IgD-negative memory B cell (primary cell): ENCODE measurements around the gene SLC6A2. TPM values are rescaled to one million over a fixed set of nuclear protein-coding genes. Genes with fewer than 3 reads are reported as not detected.

ENCODE experiments used
- H3K27ac Mint-ChIP-seq, 3 donors: one replicate each; pipeline ENCODE4 v1.8.0; 2020 to 2022; ENCODE audit warnings: mild to moderate bottlenecking in 3 of 3, mixed read lengths in 3 of 3, moderate library complexity in 1 of 3
- H3K27me3 Mint-ChIP-seq: one replicate; pipeline ENCODE4 v1.8.0; 2021; ENCODE audit warnings: mixed read lengths
- H3K36me3 Mint-ChIP-seq: one replicate; pipeline ENCODE4 v1.8.0; 2020; ENCODE audit warnings: mild to moderate bottlenecking, mixed read lengths
- H3K4me1 Mint-ChIP-seq, 3 donors: one replicate each; pipeline ENCODE4 v1.8.0; 2020 to 2022; ENCODE audit warnings: mixed read lengths in 3 of 3, mild to moderate bottlenecking in 1 of 3
- H3K4me3 Mint-ChIP-seq, 4 donors: one replicate each; pipeline ENCODE4 v1.8.0; 2020 to 2022; ENCODE audit warnings: mild to moderate bottlenecking in 4 of 4, mixed read lengths in 4 of 4, moderate library complexity in 3 of 4
- H3K9me3 Mint-ChIP-seq, 3 donors: one replicate each; pipeline ENCODE4 v1.8.0; 2020 to 2021; ENCODE audit warnings: mixed read lengths in 3 of 3, mild to moderate bottlenecking in 1 of 3
- polyA plus RNA-seq: library from polyadenylated mRNA; unstranded; fragments of 300-500 nt; fragmentation: Illumina TruSeq; gene quantifications from one replicate; pipeline ENCODE4 v1.2.3, GENCODE V29; 2021

The SLC6A2 gene
- polyA plus RNA-seq, 1 donor from 2014 or later: not detected

- H3K9me3 Mint-ChIP-seq: peaks cover 2 to 9% (median 5%) of the 10 kb centered on the region in 3 donors
- peaks cover 9% of the 10 kb centered on the region for H3K27me3 Mint-ChIP-seq
- H3K27ac Mint-ChIP-seq: no peak overlapping the region
- H3K36me3 Mint-ChIP-seq: no peaks in the 10 kb centered on the region
- H3K4me1 Mint-ChIP-seq: no peaks in the 10 kb centered on the region
- no peak overlapping the region for H3K4me3 Mint-ChIP-seq
These were observed 5.0 kb downstream of the SLC6A2 start for GRCh38 chr16:55660828-55661227.

DNA sequence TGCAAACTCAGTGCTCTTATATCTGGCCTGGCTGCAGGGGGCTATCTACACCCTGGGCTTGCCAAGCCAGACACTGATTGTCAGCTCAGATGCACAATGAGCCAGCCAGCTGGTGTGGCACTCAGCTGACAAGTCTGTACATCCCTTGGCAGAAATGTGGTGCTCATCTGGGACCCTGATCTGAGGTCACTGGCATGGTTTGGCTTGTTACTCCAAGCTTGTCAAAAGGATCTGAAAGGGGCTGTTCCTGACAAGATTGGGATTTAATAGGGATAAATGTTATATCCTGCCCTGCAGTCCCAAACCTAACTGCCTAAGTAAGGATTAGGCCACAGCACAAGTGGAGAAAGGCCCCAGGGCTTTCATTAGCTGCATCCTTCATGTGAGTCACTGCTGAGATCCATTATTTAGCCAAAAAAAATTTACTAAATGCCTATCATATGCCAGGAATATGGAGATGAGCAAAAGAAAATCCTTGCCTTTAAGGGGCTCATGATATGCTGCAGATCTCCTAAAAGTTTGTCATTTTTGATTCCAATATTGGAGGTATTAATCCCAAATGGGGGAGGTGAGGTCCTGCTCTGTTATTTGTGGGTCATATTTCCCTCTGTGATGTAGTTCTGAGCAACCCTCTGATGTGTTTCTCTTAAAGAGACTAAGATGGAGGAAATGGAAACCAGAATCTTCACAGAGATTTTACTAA, 6.3 kb downstream of the SLC6A2 start:
- no peaks in the 10 kb centered on the region for H3K36me3 Mint-ChIP-seq
- H3K27me3 Mint-ChIP-seq: peaks cover 4% of the 10 kb centered on the region
- H3K4me3 Mint-ChIP-seq: no peak overlapping the region
- no peaks in the 10 kb centered on the region for H3K4me1 Mint-ChIP-seq
- H3K27ac Mint-ChIP-seq: no peak overlapping the region
- peaks cover 2 to 9% (median 5%) of the 10 kb centered on the region in 3 donors for H3K9me3 Mint-ChIP-seq

- Mint-ChIP-seq H3K27me3 (peaks cover 2% of the 10 kb centered on the region), H3K27ac (no peak overlapping the region), H3K4me3 (no peak overlapping the region), H3K36me3 (no peaks in the 10 kb centered on the region), H3K9me3 (peaks cover 2 to 9% (median 5%) of the 10 kb centered on the region in 3 donors), H3K4me1 (no peaks in the 10 kb centered on the region)
These were observed 6.8 kb downstream of the SLC6A2 start for GRCh38 chr16:55662644-55663031.

GRCh38 chr16:55663225-55663624, 7.4 kb downstream of the SLC6A2 start:
- peaks cover 2 to 9% (median 5%) of the 10 kb centered on the region in 3 donors for H3K9me3 Mint-ChIP-seq
- H3K27ac Mint-ChIP-seq: peak overlapping the region in 1 of 3 donors; percentile 25
- H3K4me3 Mint-ChIP-seq: no peak overlapping the region
- peaks cover 2% of the 10 kb centered on the region for H3K27me3 Mint-ChIP-seq
- no peaks in the 10 kb centered on the region for H3K36me3 Mint-ChIP-seq
- no peaks in the 10 kb centered on the region for H3K4me1 Mint-ChIP-seq

GRCh38 chr16:55663765-55664677, 8.2 kb downstream of the SLC6A2 start:
- Mint-ChIP-seq H3K36me3 (no peaks in the 10 kb centered on the region), H3K9me3 (peaks cover 2 to 9% (median 5%) of the 10 kb centered on the region in 3 donors), H3K4me1 (no peaks in the 10 kb centered on the region), H3K4me3 (no peak overlapping the region), H3K27ac (no peak overlapping the region), H3K27me3 (peaks cover 2% of the 10 kb centered on the region)

DNA sequence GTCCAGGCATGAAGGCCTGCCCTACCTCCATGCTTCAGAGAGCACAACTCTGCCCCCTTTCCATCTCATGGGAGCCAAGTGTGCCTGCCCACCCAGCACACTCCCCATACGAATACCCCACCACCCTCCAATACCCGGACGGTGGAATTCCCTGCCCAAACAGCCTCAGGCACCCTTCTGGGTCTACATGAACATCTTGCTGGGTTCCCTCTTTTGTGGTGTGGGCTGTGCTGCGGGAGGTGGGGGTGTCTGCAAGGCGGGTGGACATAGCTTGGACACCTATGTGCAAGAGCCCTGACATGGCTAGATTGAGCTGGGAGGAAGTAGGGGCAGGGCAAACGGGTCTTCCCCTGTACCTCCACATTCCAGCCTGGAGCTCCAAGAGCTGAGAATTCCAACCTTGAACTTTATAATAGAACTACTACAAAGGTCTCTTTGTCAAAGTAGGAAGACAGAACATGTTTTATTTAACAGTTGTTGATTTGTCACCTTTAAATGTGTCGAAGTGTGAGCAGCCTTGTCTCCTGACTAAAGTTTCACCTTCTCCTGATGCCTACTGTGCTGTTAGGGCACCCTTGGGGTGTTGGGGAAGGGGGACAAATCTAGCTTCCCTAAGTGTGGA, 9.1 kb downstream of the SLC6A2 start:
- H3K27me3 Mint-ChIP-seq: peaks cover 2% of the 10 kb centered on the region
- no peaks in the 10 kb centered on the region for H3K4me1 Mint-ChIP-seq
- H3K9me3 Mint-ChIP-seq: peaks cover 2 to 9% (median 5%) of the 10 kb centered on the region in 3 donors
- H3K36me3 Mint-ChIP-seq: no peaks in the 10 kb centered on the region
- H3K4me3 Mint-ChIP-seq: no peak overlapping the region
- no peak overlapping the region for H3K27ac Mint-ChIP-seq

- peaks cover 4% of the 10 kb centered on the region for H3K27me3 Mint-ChIP-seq
- H3K36me3 Mint-ChIP-seq: no peaks in the 10 kb centered on the region
- no peak overlapping the region for H3K4me3 Mint-ChIP-seq
- peaks cover 2 to 15% (median 5%) of the 10 kb centered on the region in 3 donors for H3K9me3 Mint-ChIP-seq
- no peaks in the 10 kb centered on the region for H3K4me1 Mint-ChIP-seq
- H3K27ac Mint-ChIP-seq: no peak overlapping the region
These were observed 9.7 kb downstream of the SLC6A2 start for GRCh38 chr16:55665511-55665910.

- peaks cover 2 to 16% (median 5%) of the 10 kb centered on the region in 3 donors for H3K9me3 Mint-ChIP-seq
- no peaks in the 10 kb centered on the region for H3K4me1 Mint-ChIP-seq
- H3K27ac Mint-ChIP-seq: no peak overlapping the region
- H3K27me3 Mint-ChIP-seq: peaks cover 4% of the 10 kb centered on the region
- no peak overlapping the region for H3K4me3 Mint-ChIP-seq
- H3K36me3 Mint-ChIP-seq: no peaks in the 10 kb centered on the region
These were observed 10.2 kb downstream of the SLC6A2 start for GRCh38 chr16:55666012-55666411.

- Mint-ChIP-seq H3K27ac (no peak overlapping the region), H3K36me3 (no peaks in the 10 kb centered on the region), H3K4me1 (no peaks in the 10 kb centered on the region), H3K4me3 (no peak overlapping the region), H3K9me3 (peaks cover 2 to 16% (median 5%) of the 10 kb centered on the region in 3 donors), H3K27me3 (peaks cover 4% of the 10 kb centered on the region)
These were observed 12.0 kb downstream of the SLC6A2 start for GRCh38 chr16:55667753-55668152.

DNA sequence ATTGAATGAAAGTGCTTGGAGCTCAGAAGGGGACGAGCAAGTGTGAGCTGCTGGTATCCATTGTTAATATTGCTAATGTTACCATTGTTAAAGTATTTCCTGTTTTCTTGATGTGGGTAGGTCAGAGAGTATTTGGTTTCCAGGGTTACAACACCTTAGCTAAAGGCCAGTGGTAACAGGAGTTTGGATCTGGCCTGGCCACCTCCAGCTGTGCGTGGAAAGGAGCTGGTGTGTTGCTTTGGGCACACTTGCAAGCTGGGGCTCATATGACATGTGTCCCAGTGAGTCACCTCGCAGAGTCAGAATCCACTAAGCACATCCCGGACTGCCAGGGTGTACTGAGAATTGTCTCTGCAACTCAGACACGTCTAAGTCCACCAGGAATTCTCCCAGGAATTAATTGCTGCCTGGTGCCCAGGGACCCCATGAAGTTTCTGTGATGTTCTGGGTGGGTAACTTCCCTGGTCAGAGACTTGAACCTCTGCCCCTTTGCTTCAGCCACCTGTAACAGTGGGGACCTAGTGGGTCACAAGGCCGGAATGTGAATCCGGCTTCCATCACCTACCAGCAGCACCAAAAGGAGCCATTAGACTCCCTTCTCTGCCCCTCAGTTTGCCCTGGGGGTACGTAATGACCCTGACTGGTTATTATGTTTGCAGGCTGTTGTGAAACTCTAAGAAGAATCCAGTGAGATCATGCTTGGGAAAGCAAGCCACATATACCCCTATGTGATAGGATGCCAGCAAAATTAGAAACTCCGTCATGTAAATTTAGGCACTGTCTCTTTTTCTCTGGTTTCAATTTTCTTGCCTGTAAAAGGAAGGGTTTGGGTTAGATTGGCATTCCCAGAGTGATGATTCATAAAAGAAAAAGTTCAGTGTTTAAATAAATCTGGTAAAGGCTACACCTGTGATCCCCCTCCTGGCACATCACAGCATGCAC, 12.8 kb downstream of the SLC6A2 start:
- H3K27me3 Mint-ChIP-seq: peaks cover 4% of the 10 kb centered on the region
- H3K9me3 Mint-ChIP-seq: peaks cover 0 to 9% (median under 1%) of the 10 kb centered on the region in 3 donors
- no peaks in the 10 kb centered on the region for H3K36me3 Mint-ChIP-seq
- no peak overlapping the region for H3K4me3 Mint-ChIP-seq
- H3K27ac Mint-ChIP-seq: no peak overlapping the region
- no peaks in the 10 kb centered on the region for H3K4me1 Mint-ChIP-seq

GRCh38 chr16:55671206-55671973, 15.6 kb downstream of the SLC6A2 start:
- Mint-ChIP-seq H3K4me3 (no peak overlapping the region), H3K4me1 (no peaks in the 10 kb centered on the region), H3K36me3 (no peaks in the 10 kb centered on the region), H3K9me3 (peaks cover 0 to 7% (median 0%) of the 10 kb centered on the region in 3 donors), H3K27ac (no peak overlapping the region), H3K27me3 (peaks cover 2% of the 10 kb centered on the region)

GRCh38 chr16:55671974-55672280, 16.1 kb downstream of the SLC6A2 start:
- Mint-ChIP-seq H3K4me3 (no peak overlapping the region), H3K36me3 (no peaks in the 10 kb centered on the region), H3K9me3 (peaks cover 0 to 7% (median 0%) of the 10 kb centered on the region in 3 donors), H3K27me3 (peaks cover 2% of the 10 kb centered on the region), H3K4me1 (no peaks in the 10 kb centered on the region), H3K27ac (no peak overlapping the region)

DNA sequence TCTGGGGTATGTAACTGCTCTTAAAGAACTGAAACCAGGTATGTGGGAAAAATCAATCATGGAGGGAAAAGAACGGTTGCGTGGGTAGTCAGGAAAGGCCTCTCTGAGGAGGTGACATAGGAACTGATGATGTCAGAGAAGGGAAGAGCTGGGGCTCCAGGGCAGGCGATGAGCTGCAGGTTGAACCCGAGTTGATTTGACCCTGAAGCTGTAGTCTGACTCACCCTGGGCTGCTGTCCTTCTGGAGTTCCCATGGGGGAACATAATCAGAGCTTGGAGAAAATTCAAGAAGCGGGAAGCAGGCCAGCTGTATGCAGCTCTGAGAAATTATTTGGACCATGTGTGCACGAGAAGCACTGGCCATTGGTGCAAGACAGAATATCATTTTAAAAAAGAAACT, 16.7 kb downstream of the SLC6A2 start:
- Mint-ChIP-seq H3K36me3 (no peaks in the 10 kb centered on the region), H3K9me3 (peaks cover 0 to 7% (median 0%) of the 10 kb centered on the region in 3 donors), H3K4me1 (no peaks in the 10 kb centered on the region)

More for the DNA sequence above, 16.7 kb downstream of the SLC6A2 start:
- no peak overlapping the region for H3K27ac Mint-ChIP-seq
- H3K4me3 Mint-ChIP-seq: no peak overlapping the region
- peaks cover 2% of the 10 kb centered on the region for H3K27me3 Mint-ChIP-seq
